Mesenchymal stem cell (in vitro differentiated cells and primary cell): Measurements from ENCODE around the gene ZNF382.

Experiments
- DNase-seq: peaks from one replicate; pipeline ENCODE4 v3.0.0-alpha.2; 2013
- H2AFZ ChIP-seq: one replicate; pipeline ENCODE4 v1.6.1; 2013; ENCODE audit warnings: low read depth, mild to moderate bottlenecking, control low read depth, inconsistent platforms, low read length, moderate library complexity
- H2AK5ac ChIP-seq: 2 replicates; pipeline ENCODE4 v1.6.1; 2013; ENCODE audit warnings: low read length, moderate library complexity, mild to moderate bottlenecking, inconsistent platforms; ENCODE audit not compliant: severe bottlenecking
- H2BK120ac ChIP-seq: one replicate; pipeline ENCODE4 v1.6.1; 2013; ENCODE audit warnings: low read depth, mild to moderate bottlenecking, inconsistent platforms, low read length, moderate library complexity
- H2BK12ac ChIP-seq, 2 experiments: one replicate each; pipeline ENCODE4 v1.6.1; 2013; ENCODE audit warnings: inconsistent platforms in 2 of 2, low read length in 2 of 2, mild to moderate bottlenecking in 2 of 2, moderate library complexity in 2 of 2, control low read depth in 1 of 2
- H2BK15ac ChIP-seq: one replicate; pipeline ENCODE4 v1.6.1; 2013; ENCODE audit warnings: mild to moderate bottlenecking, low read depth, inconsistent platforms; ENCODE audit not compliant: poor library complexity, severe bottlenecking
- H2BK5ac ChIP-seq: 2 replicates; pipeline ENCODE4 v1.6.1; 2013; ENCODE audit warnings: low read depth, mild to moderate bottlenecking, low read length, control low read depth, inconsistent platforms; ENCODE audit not compliant: poor library complexity, severe bottlenecking
- H3K14ac ChIP-seq, 2 experiments: one replicate each; pipeline ENCODE4 v1.6.1; 2013; ENCODE audit warnings: inconsistent platforms in 2 of 2, low read length in 2 of 2, control low read depth in 1 of 2, mild to moderate bottlenecking in 1 of 2, moderate library complexity in 1 of 2
- H3K18ac ChIP-seq, 2 experiments: one replicate each; pipeline ENCODE4 v1.6.1; 2013; ENCODE audit warnings: inconsistent platforms in 2 of 2, low read length in 2 of 2, control low read depth in 1 of 2, low read depth in 1 of 2, mild to moderate bottlenecking in 1 of 2
- H3K23ac ChIP-seq, 2 experiments: one replicate each; pipeline ENCODE4 v1.6.1; 2013; ENCODE audit warnings: inconsistent platforms in 2 of 2, low read length in 2 of 2, mild to moderate bottlenecking in 2 of 2, moderate library complexity in 2 of 2, control low read depth in 1 of 2
- H3K27ac ChIP-seq: 2 replicates; pipeline ENCODE4 v1.5.1; 2013; ENCODE audit warnings: mild to moderate bottlenecking, moderate library complexity, low read length, control low read depth, inconsistent platforms; ENCODE audit not compliant: poor library complexity, severe bottlenecking
- H3K27me3 ChIP-seq, 2 experiments: 2 replicates each; pipeline versions ENCODE4 v1.6.1 to v1.7.0; 2013; ENCODE audit warnings: low read length in 2 of 2, mild to moderate bottlenecking in 2 of 2, moderate library complexity in 2 of 2, control low read depth in 1 of 2, inconsistent platforms in 1 of 2; ENCODE audit not compliant: control insufficient read depth in 1 of 2, insufficient read depth in 1 of 2
- H3K36me3 ChIP-seq, 2 experiments: 2 replicates each; pipeline versions ENCODE4 v1.6.1 to v1.7.0; 2013; ENCODE audit warnings: low read length in 2 of 2, control low read depth in 1 of 2, inconsistent platforms in 1 of 2, low read depth in 1 of 2, mild to moderate bottlenecking in 1 of 2; ENCODE audit not compliant: insufficient read depth in 2 of 2, control insufficient read depth in 1 of 2
- H3K4ac ChIP-seq, 2 experiments: one replicate each; pipeline ENCODE4 v1.6.1; 2013; ENCODE audit warnings: inconsistent platforms in 2 of 2, low read length in 2 of 2, mild to moderate bottlenecking in 2 of 2, moderate library complexity in 2 of 2, control low read depth in 1 of 2, low read depth in 1 of 2
- H3K4me1 ChIP-seq: 2 replicates; pipeline ENCODE4 v1.6.1; 2013; ENCODE audit warnings: low read depth, low read length, control low read depth; ENCODE audit not compliant: control insufficient read depth, insufficient read depth
- H3K4me2 ChIP-seq: 2 replicates; pipeline ENCODE4 v1.6.1; 2013; ENCODE audit warnings: low read length, mild to moderate bottlenecking, inconsistent platforms; ENCODE audit not compliant: poor library complexity, severe bottlenecking
- H3K4me3 ChIP-seq, 2 experiments: 2 replicates each; pipeline versions ENCODE4 v1.5.1 to v1.7.0; 2013; ENCODE audit warnings: low read length in 2 of 2, mild to moderate bottlenecking in 2 of 2, control low read depth in 1 of 2, low read depth in 1 of 2; ENCODE audit not compliant: insufficient read depth in 1 of 2
- H3K79me1 ChIP-seq: replicated peaks from 2 replicates; pipeline ENCODE4 v1.6.1; 2013; ENCODE audit warnings: mild to moderate bottlenecking, control low read depth, low read length, inconsistent platforms; ENCODE audit not compliant: poor library complexity, severe bottlenecking
- H3K9ac ChIP-seq: 2 replicates; pipeline ENCODE4 v1.7.0; 2013; ENCODE audit warnings: mild to moderate bottlenecking, low read length, moderate library complexity
- H3K9me3 ChIP-seq: 2 replicates; pipeline ENCODE4 v1.7.0; 2013; ENCODE audit warnings: mild to moderate bottlenecking, low read length; ENCODE audit not compliant: control insufficient read depth
- H4K8ac ChIP-seq: one replicate; pipeline ENCODE4 v1.6.1; 2013; ENCODE audit warnings: inconsistent platforms, mild to moderate bottlenecking, low read length, moderate library complexity
- H4K91ac ChIP-seq: one replicate; pipeline ENCODE4 v1.6.1; 2013; ENCODE audit warnings: mild to moderate bottlenecking, low read length, inconsistent platforms
- WGBS: methylation state at CpG from one replicate; pipeline ENCODE4 v1.1.7; 2013; ENCODE audit warnings: mixed read lengths; 5-methylcytosine and 5-hydroxymethylcytosine counted together

ZNF382 gene

GRCh38 chr19:36672368-36672767 lies 67.3 kb downstream of the ZNF382 start:
- peaks cover 6% of the 10 kb centered on the region for H3K4me1 ChIP-seq
- H3K79me1 ChIP-seq = peaks cover 38% of the 10 kb centered on the region
- H3K23ac ChIP-seq = no peak overlapping the region
- no peak overlapping the region for H3K18ac ChIP-seq
- no peak overlapping the region for H3K4me2 ChIP-seq
- no peak overlapping the region for H2BK12ac ChIP-seq
- no peaks in the 10 kb centered on the region for H3K27me3 ChIP-seq
- 100% methylated on average over 1 of the region's 1 CpG for WGBS
- peaks cover 11 to 14% of the 10 kb centered on the region in 2 experiments for H3K36me3 ChIP-seq
- H3K27ac ChIP-seq = no peak overlapping the region
- no peak overlapping the region for H4K91ac ChIP-seq
- H4K8ac ChIP-seq = no peak overlapping the region
- H2AFZ ChIP-seq = no peak overlapping the region
- no peak overlapping the region for H3K9ac ChIP-seq
- no peak overlapping the region for H3K14ac ChIP-seq
- H2AK5ac ChIP-seq = no peak overlapping the region
- H2BK120ac ChIP-seq = no peak overlapping the region
- no peak overlapping the region for H2BK5ac ChIP-seq
- peak overlapping the region in 1 of 2 experiments; percentile 29 for H3K4me3 ChIP-seq
- H3K4ac ChIP-seq = no peak overlapping the region
- no peak overlapping the region for H2BK15ac ChIP-seq
- DNase-seq = no peak
- peaks cover 49% of the 10 kb centered on the region for H3K9me3 ChIP-seq

DNA sequence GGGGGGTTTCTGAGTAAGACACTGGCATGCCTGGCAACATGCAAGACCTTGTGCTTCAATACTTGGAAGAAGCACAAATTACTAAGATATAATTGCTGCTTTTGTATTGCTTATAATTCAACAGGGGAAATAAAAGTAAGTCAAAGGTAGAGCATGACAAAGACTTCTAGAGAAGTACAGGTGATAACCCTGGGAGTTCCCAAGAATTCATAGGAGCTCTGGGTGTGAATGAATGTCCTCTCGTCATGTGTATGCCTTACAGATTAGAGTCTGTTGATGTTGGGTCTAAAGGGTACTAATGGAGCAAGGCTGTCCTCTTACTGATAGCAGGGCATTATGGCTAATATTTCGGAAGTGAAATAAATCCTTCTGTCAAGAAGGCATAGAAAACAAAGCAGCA lies 69.1 kb downstream of the ZNF382 start:
- Histone ChIP-seq H2AK5ac (no peak overlapping the region), H2BK12ac (no peak overlapping the region), H3K4ac (no peak overlapping the region), H3K9ac (no peak overlapping the region), H3K14ac (no peak overlapping the region), H3K27ac (no peak overlapping the region), H4K8ac (no peak overlapping the region), H3K4me2 (no peak overlapping the region), H3K27me3 (no peaks in the 10 kb centered on the region), H3K36me3 (peaks cover 14 to 19% of the 10 kb centered on the region in 2 experiments), H3K18ac (no peak overlapping the region), H2BK15ac (no peak overlapping the region), H2BK120ac (no peak overlapping the region), H3K4me1 (no peaks in the 10 kb centered on the region), H3K23ac (no peak overlapping the region), H3K4me3 (no peak overlapping the region), H4K91ac (no peak overlapping the region), H2BK5ac (no peak overlapping the region), H3K9me3 (peaks cover 61% of the 10 kb centered on the region), H2AFZ (no peak overlapping the region), H3K79me1 (peaks cover 29% of the 10 kb centered on the region)
- no peak for DNase-seq
- WGBS = 86% methylated on average over 2 of the region's 2 CpGs

- no peak overlapping the region for H2BK120ac ChIP-seq
- no peak overlapping the region for H2BK15ac ChIP-seq
Observed at GRCh38 chr19:36679455-36679854, 74.3 kb downstream of the ZNF382 start.

More at GRCh38 chr19:36679455-36679854, 74.3 kb downstream of the ZNF382 start:
- Histone ChIP-seq H3K9me3 (peaks cover 46% of the 10 kb centered on the region), H3K4me1 (no peaks in the 10 kb centered on the region), H3K36me3 (peaks cover 17 to 36% of the 10 kb centered on the region in 2 experiments), H3K18ac (no peak overlapping the region), H2BK5ac (no peak overlapping the region), H4K8ac (no peak overlapping the region), H2AK5ac (no peak overlapping the region), H3K4me3 (no peak overlapping the region), H3K4ac (no peak overlapping the region), H4K91ac (no peak overlapping the region), H3K4me2 (no peak overlapping the region), H3K27ac (no peak overlapping the region), H3K14ac (no peak overlapping the region), H3K79me1 (peaks cover 16% of the 10 kb centered on the region), H3K27me3 (no peaks in the 10 kb centered on the region), H3K23ac (no peak overlapping the region), H2BK12ac (no peak overlapping the region), H2AFZ (no peak overlapping the region), H3K9ac (no peak overlapping the region)
- DNase-seq = no peak
